ENCODE data around the gene TMEM63B. TPM values are rescaled to one million over a fixed set of nuclear protein-coding genes. Genes with fewer than 3 reads are reported as not detected.

The TMEM63B gene
- total and polyA plus RNA-seq, 9 of the 15 experiments (the other 6 are each of a cell fraction or from before 2014, with no cell fraction given): 0.14 to 39.4 (median 14.4) TPM

GRCh38 chr6:44172731-44173500 lies 45.6 kb downstream of the TMEM63B start (continued):
- TF ChIP-seq CGGBP1 (CRISPR knock-in tag; IDR thresholded peaks at IDR 0.05): no peak
- TF ChIP-seq ZBTB40 (IDR thresholded peaks at IDR 0.05): no peak
- TF ChIP-seq ZBTB40 (CRISPR knock-in tag; IDR thresholded peaks at IDR 0.05): no peak
- no peak for TF ChIP-seq HNRNPLL (IDR thresholded peaks at IDR 0.05; ENCODE audit: low read depth, low read length, poor library complexity, severe bottlenecking)
- TF ChIP-seq HMBOX1 (IDR thresholded peaks at IDR 0.05): no peak
- no peak for TF ChIP-seq TSHZ1 (CRISPR knock-in tag; IDR thresholded peaks at IDR 0.05)
- no peak for TF ChIP-seq ZNF511 (CRISPR knock-in tag; IDR thresholded peaks at IDR 0.05)
- no peak for TF ChIP-seq ZNF41 (CRISPR knock-in tag; conservative IDR thresholded peaks at IDR 0.05)
- no peak for TF ChIP-seq TAF7 (tag; IDR thresholded peaks at IDR 0.05)
- TF ChIP-seq ZNF507 (tag; conservative IDR thresholded peaks at IDR 0.05): no peak
- no peak for TF ChIP-seq ZEB2 (IDR thresholded peaks at IDR 0.05)
